Measurements from ENCODE around the gene THAP2. TPM values are rescaled to one million over a fixed set of nuclear protein-coding genes. Genes with fewer than 3 reads are reported as not detected.

Gene THAP2
- total RNA-seq, 5 donors from 2014 or later (not counting 1 experiment from before 2014, with no cell fraction given): 8.3 to 23.1 (median 8.6) TPM

GRCh38 chr12:71642264-71642663, 21.8 kb upstream of the THAP2 start:
- Mint-ChIP-seq H3K9me3 (no peaks in the 10 kb centered on the region), H3K4me1 (peaks cover 31 to 38% (median 33%) of the 10 kb centered on the region in 3 donors), H3K36me3 (peaks cover 48% of the 10 kb centered on the region), H3K4me3 (no peak overlapping the region), H3K27me3 (no peaks in the 10 kb centered on the region), H3K27ac (peak overlapping the region; percentile 43 to 61)
- H3K4me3 ChIP-seq (ENCODE audit: control insufficient read depth in 1 of 2, extremely low read depth in 1 of 2, low read length in 1 of 2): no peak overlapping the region
- DNase-seq: no peak
- H3K27me3 ChIP-seq (replicated peaks in 1 of 2; ENCODE audit: control insufficient read depth in 2 of 2, extremely low read depth in 1 of 2, insufficient read depth in 2 of 2, low read length in 1 of 2): no peaks in the 10 kb centered on the region
- peaks cover 2 to 78% of the 10 kb centered on the region in 2 donors for H3K36me3 ChIP-seq (ENCODE audit: control insufficient read depth in 2 of 2, extremely low read depth in 1 of 2, insufficient read depth in 1 of 2, low read length in 1 of 2)
- no peak for ATAC-seq (replicated peaks in 1 of 4)
- H3K4me1 ChIP-seq (ENCODE audit: control insufficient read depth in 1 of 2, extremely low read depth in 1 of 2, insufficient read depth in 2 of 2, low read length in 2 of 2): no peaks in the 10 kb centered on the region
- POLR2A ChIA-PET: no interaction called here
- no CpG with 5 or more reads among the region's 2 CpGs for WGBS (ENCODE audit: insufficient coverage)
- H3K27ac ChIP-seq (ENCODE audit: low read length): no peak overlapping the region
- CTCF ChIA-PET: interaction anchor here (0.5 to 1.2 kb wide), 2 partner anchors 106 to 149 kb away, joined by 5 to 7 read pairs; no protein-coding TSS in a partner anchor
- no peaks in the 10 kb centered on the region for H3K9me3 ChIP-seq

GRCh38 chr12:71645268-71645667, 18.8 kb upstream of the THAP2 start:
- H3K4me1 ChIP-seq (ENCODE audit: control insufficient read depth in 1 of 2, extremely low read depth in 1 of 2, insufficient read depth in 2 of 2, low read length in 2 of 2): no peaks in the 10 kb centered on the region
- no peak overlapping the region for H3K4me3 ChIP-seq (ENCODE audit: control insufficient read depth in 1 of 2, extremely low read depth in 1 of 2, low read length in 1 of 2)
- Mint-ChIP-seq H3K27ac (peak overlapping the region; percentile 74 to 78), H3K4me1 (peaks cover 44 to 54% (median 47%) of the 10 kb centered on the region in 3 donors), H3K9me3 (no peaks in the 10 kb centered on the region), H3K4me3 (no peak overlapping the region), H3K27me3 (no peaks in the 10 kb centered on the region), H3K36me3 (peaks cover 49% of the 10 kb centered on the region)
- POLR2A ChIA-PET: interaction anchor here in 1 of 2 donors (0.9 to 2.4 kb wide), 2 partner anchors 9 to 15 kb away, joined by 4 to 10 read pairs; no protein-coding TSS in a partner anchor
- CTCF ChIA-PET: interaction anchor here (0.7 to 4.1 kb wide), 8 partner anchors 8 to 231 kb away, joined by 3 to 40 read pairs (median 4); no protein-coding TSS in a partner anchor
- H3K36me3 ChIP-seq (ENCODE audit: control insufficient read depth in 2 of 2, extremely low read depth in 1 of 2, insufficient read depth in 1 of 2, low read length in 1 of 2): peaks cover 2 to 60% of the 10 kb centered on the region in 2 donors
- ATAC-seq (replicated peaks in 1 of 4): no peak
- no peak for DNase-seq
- H3K27me3 ChIP-seq (replicated peaks in 1 of 2; ENCODE audit: control insufficient read depth in 2 of 2, extremely low read depth in 1 of 2, insufficient read depth in 2 of 2, low read length in 1 of 2): no peaks in the 10 kb centered on the region
- WGBS (ENCODE audit: insufficient coverage): no CpG with 5 or more reads among the region's 3 CpGs
- no peaks in the 10 kb centered on the region for H3K9me3 ChIP-seq
- H3K27ac ChIP-seq (ENCODE audit: low read length): no peak overlapping the region

- Mint-ChIP-seq H3K4me3 (no peak overlapping the region), H3K36me3 (peaks cover 43% of the 10 kb centered on the region), H3K9me3 (no peaks in the 10 kb centered on the region), H3K4me1 (peaks cover 44 to 52% (median 47%) of the 10 kb centered on the region in 3 donors), H3K27ac (peak overlapping the region in 1 of 2 donors; percentile 48), H3K27me3 (no peaks in the 10 kb centered on the region)
- WGBS (ENCODE audit: insufficient coverage): 100% methylated on average over 1 of the region's 3 CpGs
- Histone ChIP-seq H3K36me3 (ENCODE audit: control insufficient read depth in 2 of 2, extremely low read depth in 1 of 2, insufficient read depth in 1 of 2, low read length in 1 of 2) (peaks cover 2 to 53% of the 10 kb centered on the region in 2 donors), H3K27ac (ENCODE audit: low read length) (no peak overlapping the region), H3K9me3 (no peaks in the 10 kb centered on the region), H3K27me3 (replicated peaks in 1 of 2; ENCODE audit: control insufficient read depth in 2 of 2, extremely low read depth in 1 of 2, insufficient read depth in 2 of 2, low read length in 1 of 2) (no peaks in the 10 kb centered on the region), H3K4me1 (ENCODE audit: control insufficient read depth in 1 of 2, extremely low read depth in 1 of 2, insufficient read depth in 2 of 2, low read length in 2 of 2) (no peaks in the 10 kb centered on the region), H3K4me3 (ENCODE audit: control insufficient read depth in 1 of 2, extremely low read depth in 1 of 2, low read length in 1 of 2) (no peak overlapping the region)
- DNase-seq (no peak), ATAC-seq (replicated peaks in 1 of 4) (no peak)
- POLR2A ChIA-PET: interaction anchor here (0.5 to 2.4 kb wide), 8 partner anchors 9 to 70 kb away, joined by 3 to 10 read pairs (median 4); partner anchors contain the start of gene ZFC3H1 (in 1 of the 2)
- CTCF ChIA-PET: interaction anchor here (1.1 to 4.1 kb wide), 5 partner anchors 9 to 101 kb away, joined by 3 to 40 read pairs (median 11); no protein-coding TSS in a partner anchor
Measured at GRCh38 chr12:71646512-71646911, 17.6 kb upstream of the THAP2 start.

- Histone ChIP-seq H3K27ac (ENCODE audit: low read length) (no peak overlapping the region), H3K9me3 (no peaks in the 10 kb centered on the region), H3K4me3 (ENCODE audit: control insufficient read depth in 1 of 2, extremely low read depth in 1 of 2, low read length in 1 of 2) (no peak overlapping the region), H3K4me1 (ENCODE audit: control insufficient read depth in 1 of 2, extremely low read depth in 1 of 2, insufficient read depth in 2 of 2, low read length in 2 of 2) (peaks cover 0 to under 1% of the 10 kb centered on the region in 2 experiments), H3K27me3 (replicated peaks in 1 of 2; ENCODE audit: control insufficient read depth in 2 of 2, extremely low read depth in 1 of 2, insufficient read depth in 2 of 2, low read length in 1 of 2) (no peaks in the 10 kb centered on the region), H3K36me3 (ENCODE audit: control insufficient read depth in 2 of 2, extremely low read depth in 1 of 2, insufficient read depth in 1 of 2, low read length in 1 of 2) (peaks cover 2 to 42% of the 10 kb centered on the region in 2 donors)
- Mint-ChIP-seq H3K36me3 (peaks cover 31% of the 10 kb centered on the region), H3K27ac (peak overlapping the region in 1 of 2 donors; percentile 36), H3K9me3 (no peaks in the 10 kb centered on the region), H3K4me3 (no peak overlapping the region), H3K4me1 (peaks cover 39 to 43% (median 42%) of the 10 kb centered on the region in 3 donors), H3K27me3 (no peaks in the 10 kb centered on the region)
- no CpG with 5 or more reads among the region's 4 CpGs for WGBS (ENCODE audit: insufficient coverage)
- no peak for ATAC-seq (replicated peaks in 1 of 4)
- DNase-seq: no peak
- ChIA-PET POLR2A (interaction anchor here in 1 of 2 donors (0.7 to 1.3 kb wide), 3 partner anchors 8 to 16 kb away, joined by 3 to 6 read pairs (median 3); partner anchors contain the start of gene THAP2), CTCF (interaction anchor here (0.7 to 4.1 kb wide), 3 partner anchors 11 to 14 kb away, joined by 3 to 40 read pairs (median 3); no protein-coding TSS in a partner anchor)
Measured at GRCh38 chr12:71648537-71648936, 15.6 kb upstream of the THAP2 start.

- Mint-ChIP-seq H3K4me1 (peaks cover 34 to 38% (median 38%) of the 10 kb centered on the region in 3 donors), H3K36me3 (peaks cover 27% of the 10 kb centered on the region), H3K27ac (no peak overlapping the region), H3K4me3 (no peak overlapping the region), H3K9me3 (no peaks in the 10 kb centered on the region), H3K27me3 (no peaks in the 10 kb centered on the region)
- no peaks in the 10 kb centered on the region for H3K27me3 ChIP-seq (replicated peaks in 1 of 2; ENCODE audit: control insufficient read depth in 2 of 2, extremely low read depth in 1 of 2, insufficient read depth in 2 of 2, low read length in 1 of 2)
- H3K27ac ChIP-seq (ENCODE audit: low read length): no peak overlapping the region
- peaks cover 8 to 41% of the 10 kb centered on the region in 2 donors for H3K36me3 ChIP-seq (ENCODE audit: control insufficient read depth in 2 of 2, extremely low read depth in 1 of 2, insufficient read depth in 1 of 2, low read length in 1 of 2)
- no CpG with 5 or more reads among the region's 2 CpGs for WGBS (ENCODE audit: insufficient coverage)
- DNase-seq (no peak), ATAC-seq (replicated peaks in 1 of 4) (no peak)
- POLR2A ChIA-PET: interaction anchor here in 1 of 2 donors (0.7 kb wide), 1 partner anchor 8 kb away, joined by 3 read pairs; no protein-coding TSS in a partner anchor
- CTCF ChIA-PET: interaction anchor here in 1 of 2 donors (0.8 kb wide), 1 partner anchor 15 kb away, joined by 3 read pairs; no protein-coding TSS in a partner anchor
- H3K9me3 ChIP-seq: no peaks in the 10 kb centered on the region
- H3K4me1 ChIP-seq (ENCODE audit: control insufficient read depth in 1 of 2, extremely low read depth in 1 of 2, insufficient read depth in 2 of 2, low read length in 2 of 2): peaks cover 0 to 3% of the 10 kb centered on the region in 2 experiments
- H3K4me3 ChIP-seq (ENCODE audit: control insufficient read depth in 1 of 2, extremely low read depth in 1 of 2, low read length in 1 of 2): no peak overlapping the region
Measured at GRCh38 chr12:71649401-71649800, 14.7 kb upstream of the THAP2 start.

- POLR2A ChIA-PET: interaction anchor here in 1 of 2 donors (1.0 kb wide), 1 partner anchor 11 kb away, joined by 3 read pairs; the partner anchor contains the start of gene ZFC3H1
- WGBS (ENCODE audit: insufficient coverage): no CpG with 5 or more reads among the region's 1 CpG
- no peaks in the 10 kb centered on the region for H3K27me3 ChIP-seq (replicated peaks in 1 of 2; ENCODE audit: control insufficient read depth in 2 of 2, extremely low read depth in 1 of 2, insufficient read depth in 2 of 2, low read length in 1 of 2)
- no peak overlapping the region for H3K4me3 ChIP-seq (ENCODE audit: control insufficient read depth in 1 of 2, extremely low read depth in 1 of 2, low read length in 1 of 2)
- peaks cover 10 to 30% of the 10 kb centered on the region in 2 donors for H3K36me3 ChIP-seq (ENCODE audit: control insufficient read depth in 2 of 2, extremely low read depth in 1 of 2, insufficient read depth in 1 of 2, low read length in 1 of 2)
- no peak overlapping the region for H3K27ac Mint-ChIP-seq
- CTCF ChIA-PET: interaction anchor here in 1 of 2 donors (0.6 to 0.7 kb wide), 2 partner anchors 16 to 107 kb away, joined by 3 to 5 read pairs; no protein-coding TSS in a partner anchor
- no peak overlapping the region for H3K27ac ChIP-seq (ENCODE audit: low read length)
- H3K4me3 Mint-ChIP-seq: no peak overlapping the region
- no peaks in the 10 kb centered on the region for H3K27me3 Mint-ChIP-seq
- no peaks in the 10 kb centered on the region for H3K9me3 Mint-ChIP-seq
- no peak for ATAC-seq (replicated peaks in 1 of 4)
- H3K36me3 Mint-ChIP-seq: peaks cover 34% of the 10 kb centered on the region
- H3K4me1 ChIP-seq (ENCODE audit: control insufficient read depth in 1 of 2, extremely low read depth in 1 of 2, insufficient read depth in 2 of 2, low read length in 2 of 2): peaks cover 3% of the 10 kb centered on the region in 2 experiments
- peaks cover 26 to 52% (median 50%) of the 10 kb centered on the region in 3 donors for H3K4me1 Mint-ChIP-seq
- no peak for DNase-seq
- no peaks in the 10 kb centered on the region for H3K9me3 ChIP-seq
Measured at GRCh38 chr12:71652656-71653055, 11.4 kb upstream of the THAP2 start.

All from T-cell (primary cell).